NCI-H82 treated with DMSO at 0.1 percent for 48 hours (cell line): ENCODE results near the gene CADPS.

Experiments
- DNase-seq: peaks from one replicate; lab custom pipeline; 2025; ENCODE audit not compliant: unreplicated experiment; lab: John Stamatoyannopoulos, UW

The CADPS gene

DNA sequence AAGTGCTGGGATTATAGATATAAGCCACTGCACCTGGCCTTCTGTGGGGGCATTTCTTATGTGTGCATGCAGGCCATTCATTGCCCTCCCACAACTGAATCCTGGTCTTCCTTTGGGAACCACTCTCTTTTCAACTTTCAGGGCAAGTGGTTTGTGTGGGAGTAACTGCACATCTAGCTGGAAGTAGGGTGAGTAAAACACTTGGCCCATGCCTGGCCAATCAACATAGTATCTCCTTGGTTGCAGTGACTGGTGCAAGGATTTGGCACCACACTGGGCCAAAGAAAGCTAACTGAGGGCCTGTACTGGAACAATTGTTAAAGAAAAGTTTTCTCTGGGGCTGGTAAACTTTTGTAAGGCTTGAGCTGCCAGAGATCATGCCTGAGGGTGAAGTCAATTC lies 312.6 kb downstream of the CADPS start:
- no peak for DNase-seq

- no peak for DNase-seq
These were observed 313.2 kb downstream of the CADPS start for GRCh38 chr3:62562017-62562416.

DNA sequence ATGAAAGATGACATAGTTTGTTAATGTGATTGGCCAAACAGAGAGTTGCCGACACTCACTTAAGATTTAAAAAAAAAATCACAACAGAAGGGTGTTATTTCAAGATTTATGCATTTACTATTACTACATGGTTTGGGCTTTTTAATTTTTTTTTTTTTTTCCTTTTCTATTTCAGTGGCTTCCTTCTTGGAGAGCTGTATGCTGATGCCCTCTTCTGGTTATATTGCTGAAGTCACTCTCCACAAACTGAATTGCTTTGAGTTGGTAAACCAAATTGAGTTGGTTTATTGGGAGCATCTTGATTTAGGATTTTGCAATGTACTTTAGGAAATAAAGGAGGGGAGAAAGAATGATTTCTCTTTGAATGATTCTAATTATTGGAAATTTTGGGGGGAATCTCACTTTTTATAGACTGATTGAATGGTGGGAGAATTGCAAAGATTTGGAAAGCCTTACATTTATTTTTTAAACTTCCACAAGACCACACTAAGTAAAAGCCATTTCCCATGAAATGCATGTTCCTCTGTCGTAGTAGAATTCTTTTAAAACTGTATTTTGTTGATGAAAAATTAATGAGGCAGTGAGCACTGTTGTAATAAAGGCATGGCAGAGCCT lies 315.3 kb downstream of the CADPS start:
- no peak for DNase-seq

- no peak for DNase-seq
These were observed 316.6 kb downstream of the CADPS start for GRCh38 chr3:62558549-62559112.

GRCh38 chr3:62557983-62558382 lies 317.2 kb downstream of the CADPS start:
- no peak for DNase-seq

- DNase-seq, result no peak
These were observed 317.8 kb downstream of the CADPS start for GRCh38 chr3:62557450-62557849.

DNA sequence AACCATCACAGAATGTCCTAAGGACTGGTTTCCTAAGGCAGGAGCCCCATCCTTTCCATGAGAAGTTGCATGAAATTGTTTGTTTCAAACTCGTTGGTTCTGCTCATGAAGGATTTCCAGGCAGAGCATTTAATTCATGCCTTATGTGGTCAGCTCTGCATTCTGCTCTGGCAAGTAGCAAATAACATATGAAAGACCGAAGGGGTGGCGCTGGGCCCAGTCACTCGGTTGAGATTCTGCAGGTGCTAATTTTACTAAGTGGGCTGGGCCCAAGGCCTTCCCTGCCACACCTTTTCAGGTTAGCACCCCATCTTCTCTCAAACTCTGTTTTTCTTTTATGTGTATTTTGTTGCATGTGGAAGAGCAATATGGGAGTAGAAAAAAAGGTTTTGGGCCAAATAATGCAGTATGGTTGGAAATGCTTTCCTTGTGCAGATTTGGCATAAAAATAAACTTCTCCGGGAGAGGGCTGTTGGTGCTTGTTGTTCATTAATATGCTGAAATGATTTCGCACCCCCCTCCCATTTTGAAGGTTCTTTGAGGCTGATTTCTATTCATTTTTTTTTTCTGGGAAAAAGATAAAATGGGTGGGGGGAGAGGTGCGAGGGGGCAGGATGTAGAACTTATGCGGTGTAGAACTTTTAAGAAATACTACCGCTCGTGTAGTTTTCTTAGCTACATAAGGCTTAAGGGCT lies 318.9 kb downstream of the CADPS start:
- DNase-seq, result no peak

GRCh38 chr3:62554264-62554799 lies 320.9 kb downstream of the CADPS start:
- DNase-seq, result no peak

DNA sequence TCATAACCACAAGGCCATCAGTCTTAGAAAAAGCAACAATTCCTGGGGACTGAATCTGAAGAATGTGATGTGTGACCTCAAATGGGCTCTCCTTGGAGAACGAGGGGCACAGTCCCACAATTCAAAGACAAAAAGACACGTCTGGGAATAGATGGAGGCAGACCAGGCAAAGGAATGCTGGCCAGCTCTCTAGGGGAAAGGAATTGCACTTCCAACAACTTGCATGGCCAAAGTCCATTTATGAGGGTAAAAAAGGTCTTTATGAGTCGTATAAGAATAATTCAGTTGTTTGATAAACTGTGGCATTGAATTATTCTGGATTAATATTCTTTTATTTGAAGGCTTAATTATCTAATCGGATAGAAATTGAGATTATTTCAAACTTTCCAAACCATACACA lies 321.4 kb downstream of the CADPS start:
- no peak for DNase-seq

- no peak for DNase-seq
These were observed 323.7 kb downstream of the CADPS start for GRCh38 chr3:62551556-62551955.

DNA sequence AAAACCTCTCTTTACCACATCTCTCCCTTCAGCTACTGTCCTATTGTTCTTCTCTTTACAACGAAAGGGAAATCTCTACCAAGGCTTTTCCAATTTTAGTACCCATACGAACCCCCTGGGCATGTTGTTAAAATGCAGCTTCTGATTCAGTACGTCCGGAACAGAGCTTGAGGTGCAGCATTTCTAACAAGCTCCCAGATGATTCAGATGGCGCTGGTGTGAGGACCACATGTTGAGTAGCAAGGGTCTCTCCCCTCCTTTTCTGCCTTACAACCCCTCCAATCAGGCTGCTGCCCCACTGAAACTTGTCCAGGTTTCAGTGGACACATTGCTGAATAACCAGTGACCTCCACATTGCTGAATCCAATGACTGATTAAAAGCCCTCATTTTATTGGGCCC lies 324.8 kb downstream of the CADPS start:
- no peak for DNase-seq

DNA sequence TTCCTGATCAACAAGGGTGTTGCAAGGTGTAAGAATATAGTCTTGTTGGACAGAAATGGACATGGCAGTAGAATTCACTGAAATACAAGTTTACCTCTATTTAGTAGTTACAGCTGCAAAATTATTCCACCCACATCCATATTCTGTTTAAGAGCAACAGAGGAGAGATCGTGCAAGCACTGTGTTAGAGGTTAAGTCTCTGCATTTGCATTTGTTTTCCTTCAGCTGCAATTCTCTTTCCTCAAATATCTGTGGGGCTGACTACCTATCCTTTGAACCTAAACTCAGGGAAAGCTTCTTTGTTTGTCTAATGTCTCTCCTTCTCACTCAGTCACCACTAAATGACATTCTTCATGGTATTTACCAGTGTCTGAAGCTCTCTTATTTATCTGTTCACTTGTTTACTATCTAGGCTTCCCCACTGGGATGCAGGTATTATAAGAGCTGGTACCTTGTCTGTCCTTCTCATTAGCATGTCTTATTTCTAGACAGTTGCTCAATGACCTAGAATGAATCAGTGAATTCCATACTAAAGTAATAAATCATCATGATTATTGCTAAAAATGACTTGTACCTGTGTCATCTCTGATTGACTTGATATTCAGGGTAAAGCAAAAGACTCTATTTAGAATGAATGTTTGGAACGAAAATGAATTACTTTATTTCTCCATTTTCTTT lies 326.5 kb downstream of the CADPS start:
- no peak for DNase-seq

- no peak for DNase-seq
These were observed 328.9 kb downstream of the CADPS start for GRCh38 chr3:62546266-62546665.

DNA sequence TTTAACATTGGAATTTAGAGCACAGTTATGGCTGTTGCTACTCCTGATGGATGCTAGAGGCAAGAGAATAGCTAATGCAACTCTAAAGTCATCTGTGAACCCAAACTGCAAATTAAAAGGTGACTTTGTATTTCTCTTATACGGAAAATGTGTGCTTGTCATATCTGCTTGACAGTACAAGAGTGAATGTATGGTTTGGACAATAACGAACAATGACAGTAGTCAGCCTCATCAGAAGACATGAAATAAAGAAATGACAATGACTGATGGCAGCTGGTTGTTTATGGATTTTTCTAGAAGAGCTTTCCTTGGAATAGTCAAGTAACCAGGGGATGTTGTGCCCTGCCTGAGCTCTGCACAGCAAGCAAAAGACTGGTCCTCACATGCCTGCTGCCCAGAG lies 333.0 kb downstream of the CADPS start:
- no peak for DNase-seq

- no peak for DNase-seq
These were observed 335.5 kb downstream of the CADPS start for GRCh38 chr3:62539762-62540161.

GRCh38 chr3:62538691-62539356 lies 336.4 kb downstream of the CADPS start:
- no peak for DNase-seq

GRCh38 chr3:62534326-62534725 lies 340.9 kb downstream of the CADPS start:
- DNase-seq, result no peak

GRCh38 chr3:62532796-62533195 lies 342.4 kb downstream of the CADPS start:
- DNase-seq, result no peak

GRCh38 chr3:62531981-62532380 lies 343.2 kb downstream of the CADPS start:
- DNase-seq, result no peak

GRCh38 chr3:62531493-62531892 lies 343.7 kb downstream of the CADPS start:
- no peak for DNase-seq

- no peak for DNase-seq
These were observed 346.0 kb downstream of the CADPS start for GRCh38 chr3:62529230-62529629.
